ENCODE data around the gene HES1. TPM values are rescaled to one million over a fixed set of nuclear protein-coding genes. Genes with fewer than 3 reads are reported as not detected.

Gene HES1
- total and polyA plus RNA-seq, 9 of the 15 experiments (the other 6 are each of a cell fraction or from before 2014, with no cell fraction given), result 3.4 to 37.0 (median 19.3) TPM

- no peak for TF ChIP-seq STAT5B (CRISPR knock-in tag; IDR thresholded peaks at IDR 0.05)
- no peak for TF ChIP-seq CREB5 (CRISPR knock-in tag; IDR thresholded peaks at IDR 0.05)
- TF ChIP-seq ZNF324 (CRISPR knock-in tag; IDR thresholded peaks at IDR 0.05), result no peak
- TF ChIP-seq ZNF699 (CRISPR knock-in tag; IDR thresholded peaks at IDR 0.05; ENCODE audit: insufficient replicate concordance), result no peak
- peak; percentile 94 to 97 for TF ChIP-seq MAZ (CRISPR knock-in tag; conservative IDR thresholded peaks at IDR 0.05 in 1 of 2, IDR thresholded peaks at IDR 0.05 in 1 of 2)
- no peak for TF ChIP-seq PYGO2 (tag; IDR thresholded peaks at IDR 0.05)
- no peak for TF ChIP-seq ILF3 (IDR thresholded peaks at IDR 0.05; ENCODE audit: borderline replicate concordance)
- no peak for TF ChIP-seq SLC30A9 (CRISPR knock-in tag; IDR thresholded peaks at IDR 0.05)
- peak; percentile 15 for TF ChIP-seq TBP (optimal IDR thresholded peaks at IDR 0.05; ENCODE audit: low read depth, low read length)
- no peak for TF ChIP-seq THAP7 (CRISPR knock-in tag; IDR thresholded peaks at IDR 0.05)
- TF ChIP-seq ZNF165 (CRISPR knock-in tag; IDR thresholded peaks at IDR 0.05; ENCODE audit: borderline replicate concordance), result no peak
- TF ChIP-seq EWSR1 (IDR thresholded peaks at IDR 0.05; ENCODE audit: borderline replicate concordance, low read depth, partially characterized antibody), result no peak
- 0 out of 4 replicates have a peak, but pooled peaks of 1 of the 2 experiments have one; percentile 63 for TF ChIP-seq KDM4B (IDR thresholded peaks at IDR 0.05; ENCODE audit: borderline replicate concordance in 2 of 2, low read depth in 1 of 2)
- no peak for TF ChIP-seq SREBF1 (IDR thresholded peaks at IDR 0.05; ENCODE audit: borderline replicate concordance, low read depth, low read length)
- TF ChIP-seq, protein P1, sequence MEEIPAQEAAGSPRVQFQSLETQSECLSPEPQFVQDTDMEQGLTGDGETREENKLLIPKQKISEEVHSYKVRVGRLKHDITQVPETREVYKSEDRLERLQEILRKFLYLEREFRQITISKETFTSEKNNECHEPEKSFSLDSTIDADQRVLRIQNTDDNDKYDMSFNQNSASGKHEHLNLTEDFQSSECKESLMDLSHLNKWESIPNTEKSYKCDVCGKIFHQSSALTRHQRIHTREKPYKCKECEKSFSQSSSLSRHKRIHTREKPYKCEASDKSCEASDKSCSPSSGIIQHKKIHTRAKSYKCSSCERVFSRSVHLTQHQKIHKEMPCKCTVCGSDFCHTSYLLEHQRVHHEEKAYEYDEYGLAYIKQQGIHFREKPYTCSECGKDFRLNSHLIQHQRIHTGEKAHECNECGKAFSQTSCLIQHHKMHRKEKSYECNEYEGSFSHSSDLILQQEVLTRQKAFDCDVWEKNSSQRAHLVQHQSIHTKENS (CRISPR knock-in tag; IDR thresholded peaks at IDR 0.05), result no peak
- TF ChIP-seq, protein P2, sequence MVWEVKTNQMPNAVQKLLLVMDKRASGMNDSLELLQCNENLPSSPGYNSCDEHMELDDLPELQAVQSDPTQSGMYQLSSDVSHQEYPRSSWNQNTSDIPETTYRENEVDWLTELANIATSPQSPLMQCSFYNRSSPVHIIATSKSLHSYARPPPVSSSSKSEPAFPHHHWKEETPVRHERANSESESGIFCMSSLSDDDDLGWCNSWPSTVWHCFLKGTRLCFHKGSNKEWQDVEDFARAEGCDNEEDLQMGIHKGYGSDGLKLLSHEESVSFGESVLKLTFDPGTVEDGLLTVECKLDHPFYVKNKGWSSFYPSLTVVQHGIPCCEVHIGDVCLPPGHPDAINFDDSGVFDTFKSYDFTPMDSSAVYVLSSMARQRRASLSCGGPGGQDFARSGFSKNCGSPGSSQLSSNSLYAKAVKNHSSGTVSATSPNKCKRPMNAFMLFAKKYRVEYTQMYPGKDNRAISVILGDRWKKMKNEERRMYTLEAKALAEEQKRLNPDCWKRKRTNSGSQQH (CRISPR knock-in tag; IDR thresholded peaks at IDR 0.05), result no peak
- no peak for TF ChIP-seq POLR2H (tag; IDR thresholded peaks at IDR 0.05; ENCODE audit: low read depth)
- no peak for TF ChIP-seq ILK (tag; IDR thresholded peaks at IDR 0.05; ENCODE audit: borderline replicate concordance, low read depth)
- no peak for TF ChIP-seq MAFG (tag; conservative IDR thresholded peaks at IDR 0.05)
- no peak for TF ChIP-seq ZNF282 (CRISPR knock-in tag; IDR thresholded peaks at IDR 0.05)
- TF ChIP-seq, protein P3, sequence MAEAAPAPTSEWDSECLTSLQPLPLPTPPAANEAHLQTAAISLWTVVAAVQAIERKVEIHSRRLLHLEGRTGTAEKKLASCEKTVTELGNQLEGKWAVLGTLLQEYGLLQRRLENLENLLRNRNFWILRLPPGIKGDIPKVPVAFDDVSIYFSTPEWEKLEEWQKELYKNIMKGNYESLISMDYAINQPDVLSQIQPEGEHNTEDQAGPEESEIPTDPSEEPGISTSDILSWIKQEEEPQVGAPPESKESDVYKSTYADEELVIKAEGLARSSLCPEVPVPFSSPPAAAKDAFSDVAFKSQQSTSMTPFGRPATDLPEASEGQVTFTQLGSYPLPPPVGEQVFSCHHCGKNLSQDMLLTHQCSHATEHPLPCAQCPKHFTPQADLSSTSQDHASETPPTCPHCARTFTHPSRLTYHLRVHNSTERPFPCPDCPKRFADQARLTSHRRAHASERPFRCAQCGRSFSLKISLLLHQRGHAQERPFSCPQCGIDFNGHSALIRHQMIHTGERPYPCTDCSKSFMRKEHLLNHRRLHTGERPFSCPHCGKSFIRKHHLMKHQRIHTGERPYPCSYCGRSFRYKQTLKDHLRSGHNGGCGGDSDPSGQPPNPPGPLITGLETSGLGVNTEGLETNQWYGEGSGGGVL (CRISPR knock-in tag; IDR thresholded peaks at IDR 0.05), result no peak
Measured at GRCh38 chr3:194134757-194135515, 1.0 kb upstream of the HES1 start (continued).
